Measurements from ENCODE around the gene MAGEB17. TPM values are rescaled to one million over a fixed set of nuclear protein-coding genes. Genes with fewer than 3 reads are reported as not detected.

The MAGEB17 gene
- total and polyA plus RNA-seq, 9 of the 15 experiments (the other 6 are each of a cell fraction or from before 2014, with no cell fraction given), result 0.07 to 0.45 (median 0.14) TPM; not detected in 1

DNA sequence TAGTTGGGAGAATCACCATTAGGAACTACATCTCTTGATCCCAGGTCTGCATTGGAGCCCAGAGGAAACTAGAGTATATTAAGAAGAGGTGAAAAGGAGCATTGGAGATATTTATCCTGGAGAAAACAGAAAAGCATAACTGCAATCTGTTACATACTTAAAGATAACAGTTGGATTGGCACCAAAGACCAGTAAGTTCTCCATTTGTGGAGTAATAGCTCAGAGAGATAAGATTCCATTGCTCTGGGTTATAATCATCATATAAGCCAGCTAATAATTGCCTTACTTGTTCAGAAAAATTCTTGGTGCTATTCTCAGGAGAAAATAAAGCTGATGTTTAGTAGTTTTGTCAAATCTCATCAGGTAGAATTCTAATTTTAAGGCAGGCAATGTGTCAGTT lies 23.3 kb upstream of the MAGEB17 start:
- ATAC-seq, result no peak
- H3K27me3 ChIP-seq (ENCODE audit: control insufficient read depth in 2 of 2, insufficient read depth in 2 of 2, low read length in 2 of 2), result no peaks in the 10 kb centered on the region
- H3K36me3 ChIP-seq (ENCODE audit: control insufficient read depth, insufficient read depth, low read length), result no peaks in the 10 kb centered on the region
- no peak overlapping the region for H3K4me3 ChIP-seq
- POLR2A ChIA-PET, result interaction anchor here (0.6 kb wide), 1 partner anchor 273 kb away, joined by 3 read pairs; no protein-coding TSS in a partner anchor
- H3K27ac ChIP-seq (ENCODE audit: extremely low read depth, low read depth, low read length), result no peak overlapping the region
- no TSS peak for BruUV-seq (replicated peaks)
- no peaks in the 10 kb centered on the region for H3K4me1 ChIP-seq (replicated peaks in 1 of 2; ENCODE audit: control insufficient read depth in 2 of 2, insufficient read depth in 2 of 2, low read length in 2 of 2)
- no peaks in the 10 kb centered on the region for H3K9me1 ChIP-seq (ENCODE audit: control insufficient read depth, insufficient read depth, low read length)
- no peak overlapping the region for H3K9ac ChIP-seq (ENCODE audit: insufficient read depth in 1 of 2, low read depth in 2 of 2, low read length in 2 of 2)
- H3K9me3 ChIP-seq (replicated peaks; ENCODE audit: control insufficient read depth, insufficient read depth, low read depth, low read length), result no peaks in the 10 kb centered on the region
- H3K79me2 ChIP-seq (ENCODE audit: control insufficient read depth, insufficient read depth, low read length), result no peaks in the 10 kb centered on the region
- TF ChIP-seq, protein P1, sequence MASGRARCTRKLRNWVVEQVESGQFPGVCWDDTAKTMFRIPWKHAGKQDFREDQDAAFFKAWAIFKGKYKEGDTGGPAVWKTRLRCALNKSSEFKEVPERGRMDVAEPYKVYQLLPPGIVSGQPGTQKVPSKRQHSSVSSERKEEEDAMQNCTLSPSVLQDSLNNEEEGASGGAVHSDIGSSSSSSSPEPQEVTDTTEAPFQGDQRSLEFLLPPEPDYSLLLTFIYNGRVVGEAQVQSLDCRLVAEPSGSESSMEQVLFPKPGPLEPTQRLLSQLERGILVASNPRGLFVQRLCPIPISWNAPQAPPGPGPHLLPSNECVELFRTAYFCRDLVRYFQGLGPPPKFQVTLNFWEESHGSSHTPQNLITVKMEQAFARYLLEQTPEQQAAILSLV (tag; IDR thresholded peaks at IDR 0.05), result no peak
- no peak for TF ChIP-seq PPARD (CRISPR knock-in tag; IDR thresholded peaks at IDR 0.05)
- no peak for TF ChIP-seq BRD4 (IDR thresholded peaks at IDR 0.05)
- no peak for TF ChIP-seq CXXC5 (CRISPR knock-in tag; IDR thresholded peaks at IDR 0.05)
- TF ChIP-seq PKNOX1 (IDR thresholded peaks at IDR 0.05), result no peak
- no peak for TF ChIP-seq RAD51 (IDR thresholded peaks at IDR 0.05; ENCODE audit: borderline replicate concordance, low read depth)
- no peak for TF ChIP-seq CBFA2T3 (IDR thresholded peaks at IDR 0.05)
- TF ChIP-seq NFATC3 (IDR thresholded peaks at IDR 0.05), result no peak
- no peak for DNase-seq (ENCODE audit: extremely low read depth in 1 of 4, low spot score in 3 of 4)
- intact Hi-C loops (cut with micrococcal nuclease), result no loop called here
- FAIRE-seq, result no peak
- H3K4me2 ChIP-seq (ENCODE audit: insufficient read depth, low read length), result no peak overlapping the region
- H4K20me1 ChIP-seq (replicated peaks; ENCODE audit: control insufficient read depth, insufficient read depth, low read length), result no peaks in the 10 kb centered on the region
- CTCF ChIA-PET (ENCODE audit: low intra/inter-chr PET ratio), result no interaction called here
- in situ Hi-C loops (cut with MboI), result no loop called here
- no peak overlapping the region for H2AFZ ChIP-seq (ENCODE audit: low read depth, low read length)

Measured in K562 (cell line).